GM04503 (cell line): ENCODE data around the gene DPP7.

ENCODE experiments used
- DNase-seq: peaks from one replicate; pipeline ENCODE4 v3.0.0-alpha.2; 2012; ENCODE audit warnings: low read depth

Gene DPP7

DNA sequence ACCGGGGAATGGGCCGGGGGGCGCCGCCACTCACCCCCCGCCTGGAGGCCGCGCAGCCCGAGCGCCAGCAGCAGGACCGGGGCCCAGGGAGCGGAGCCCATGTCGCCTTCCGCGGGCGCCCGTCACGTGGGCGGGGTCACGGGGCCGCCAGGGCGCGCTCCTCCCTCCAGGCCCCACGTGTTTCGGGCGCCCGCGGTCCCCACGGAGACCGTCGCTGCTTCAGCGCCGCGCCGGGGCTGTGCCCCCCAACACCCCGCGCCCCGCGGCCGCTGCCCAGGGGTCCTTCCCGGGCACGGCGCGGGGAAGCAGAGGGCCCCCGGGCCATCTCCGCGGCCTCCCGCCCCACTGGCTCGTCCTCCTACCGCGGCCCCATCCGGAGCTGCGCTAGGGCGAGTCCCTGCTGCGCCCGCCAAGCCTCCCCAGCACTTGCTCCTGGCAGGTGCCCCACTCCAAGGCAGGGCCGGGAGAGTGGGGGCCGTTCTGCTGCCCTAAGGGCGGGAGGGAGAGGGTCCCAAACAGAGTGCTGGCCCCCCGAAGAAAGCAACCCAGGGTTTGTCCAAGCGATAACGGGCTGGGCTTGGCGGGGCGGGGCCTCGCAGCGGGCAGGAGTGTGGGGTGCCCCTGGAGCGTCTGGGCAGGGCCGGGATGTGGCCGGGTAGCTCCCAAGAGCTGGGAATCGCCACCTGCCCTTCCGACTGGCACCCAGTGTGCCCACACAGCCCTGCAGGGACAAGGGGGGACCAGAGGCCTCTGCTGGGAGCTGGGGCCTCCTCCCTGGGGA, at the start of gene DPP7:
DPP7 (minus strand) TSS at position 121 of the 781 bp plus-strand sequence; CDS start at position 101, 20 bp downstream.
- no peak for DNase-seq

DNA sequence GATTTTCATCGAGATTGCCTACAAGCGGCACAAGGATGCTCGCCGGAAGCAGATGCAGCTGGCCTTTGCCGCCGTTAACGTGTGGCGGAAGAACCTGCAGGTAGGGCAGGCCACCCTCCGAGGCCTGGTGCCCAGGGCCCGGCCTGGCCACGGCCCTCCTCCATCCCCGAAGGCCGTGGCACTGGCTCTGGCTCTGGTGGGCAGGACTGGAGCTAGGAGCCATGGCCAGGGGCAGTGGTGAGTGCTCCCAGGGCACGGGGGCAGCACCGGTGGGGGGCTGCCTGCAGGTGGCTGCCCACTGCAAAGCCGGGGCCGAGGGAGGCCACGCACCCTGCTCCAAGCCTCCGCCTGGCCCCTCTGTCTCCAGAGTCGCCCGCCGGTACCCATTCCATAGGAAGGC, 49.3 kb upstream of the DPP7 start:
- DNase-seq = no peak

DNA sequence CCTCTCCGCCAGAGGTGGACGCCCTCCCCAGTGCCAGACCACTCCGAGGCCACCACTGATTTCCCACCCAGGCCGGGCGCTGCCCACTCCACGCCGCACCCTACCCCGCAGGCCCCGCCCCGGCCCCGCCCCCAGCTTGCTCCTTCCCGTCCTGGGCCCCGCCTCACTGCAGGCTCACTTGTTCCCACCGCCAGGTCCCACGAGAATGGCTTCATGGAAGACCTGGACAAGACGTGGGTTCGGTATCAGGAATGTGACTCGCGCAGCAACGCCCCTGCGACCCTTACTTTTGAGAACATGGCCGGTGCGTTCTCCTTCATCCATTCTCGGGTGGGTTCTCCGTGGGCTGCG, 48.8 kb upstream of the DPP7 start:
- DNase-seq = no peak

DNA sequence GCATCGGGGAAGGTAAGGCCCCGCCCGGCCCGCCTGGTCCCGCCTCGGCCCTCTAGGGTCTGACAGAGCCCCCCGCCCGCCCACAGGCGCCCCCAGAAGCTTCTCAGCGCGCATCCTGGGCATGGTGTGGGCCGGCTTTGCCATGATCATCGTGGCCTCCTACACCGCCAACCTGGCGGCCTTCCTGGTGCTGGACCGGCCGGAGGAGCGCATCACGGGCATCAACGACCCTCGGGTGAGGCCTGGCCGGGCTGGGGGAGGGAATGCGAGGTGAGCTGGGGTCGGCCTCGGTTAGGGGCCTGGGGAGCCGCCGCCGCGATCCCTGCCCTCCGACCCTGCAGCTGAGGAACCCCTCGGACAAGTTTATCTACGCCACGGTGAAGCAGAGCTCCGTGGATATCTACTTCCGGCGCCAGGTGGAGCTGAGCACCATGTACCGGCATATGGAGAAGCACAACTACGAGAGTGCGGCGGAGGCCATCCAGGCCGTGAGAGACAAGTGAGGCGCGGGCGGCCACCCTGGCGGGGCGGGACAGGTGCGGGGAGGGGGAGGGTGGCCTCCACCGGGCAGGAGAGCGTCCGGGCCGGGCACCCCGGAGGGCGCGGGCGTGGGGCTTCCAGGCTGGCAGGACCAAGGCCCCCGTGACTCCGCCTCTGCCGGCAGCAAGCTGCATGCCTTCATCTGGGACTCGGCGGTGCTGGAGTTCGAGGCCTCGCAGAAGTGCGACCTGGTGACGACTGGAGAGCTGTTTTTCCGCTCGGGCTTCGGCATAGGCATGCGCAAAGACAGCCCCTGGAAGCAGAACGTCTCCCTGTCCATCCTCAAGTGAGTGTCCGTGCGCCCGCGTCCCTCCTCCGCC, 48.2 kb upstream of the DPP7 start:
- DNase-seq = no peak

GRCh38 chr9:137161558-137162486, 47.3 kb upstream of the DPP7 start:
- DNase-seq = no peak

DNA sequence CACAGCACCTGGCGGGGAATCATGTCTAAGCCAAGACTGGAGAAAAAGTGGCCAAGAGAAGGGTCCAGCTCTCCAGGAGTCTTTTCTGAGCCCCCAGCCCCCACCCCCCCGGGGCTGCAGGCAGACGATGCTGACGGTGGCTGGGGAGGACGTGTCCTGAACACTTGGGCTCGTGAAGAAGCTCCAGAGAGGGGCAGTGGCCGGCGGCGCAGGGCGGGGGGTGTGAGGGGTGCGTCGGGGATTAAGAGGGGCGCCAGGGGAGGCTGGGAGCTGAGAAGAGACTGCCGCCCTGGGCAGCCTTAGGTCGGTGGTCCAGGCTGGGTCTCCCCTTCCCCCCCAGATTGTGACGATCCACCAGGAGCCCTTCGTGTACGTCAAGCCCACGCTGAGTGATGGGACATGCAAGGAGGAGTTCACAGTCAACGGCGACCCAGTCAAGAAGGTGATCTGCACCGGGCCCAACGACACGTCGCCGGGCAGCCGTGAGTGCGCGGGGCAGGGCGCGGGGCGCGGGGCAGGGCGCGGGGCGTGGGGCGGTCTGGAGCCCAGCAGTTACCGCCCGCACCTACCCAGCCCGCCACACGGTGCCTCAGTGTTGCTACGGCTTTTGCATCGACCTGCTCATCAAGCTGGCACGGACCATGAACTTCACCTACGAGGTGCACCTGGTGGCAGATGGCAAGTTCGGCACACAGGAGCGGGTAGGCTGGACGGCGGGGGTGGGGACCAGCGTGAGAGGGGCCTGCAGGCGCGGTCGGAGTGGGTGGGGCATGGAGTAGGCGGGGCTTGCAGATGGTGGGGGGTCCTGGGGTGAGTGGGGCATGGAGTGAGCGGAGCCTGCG, 46.4 kb upstream of the DPP7 start:
- no peak for DNase-seq

- no peak for DNase-seq
Measured at GRCh38 chr9:137160054-137160425, 45.5 kb upstream of the DPP7 start.

- no peak for DNase-seq
Measured at GRCh38 chr9:137159105-137160053, 44.8 kb upstream of the DPP7 start.

DNA sequence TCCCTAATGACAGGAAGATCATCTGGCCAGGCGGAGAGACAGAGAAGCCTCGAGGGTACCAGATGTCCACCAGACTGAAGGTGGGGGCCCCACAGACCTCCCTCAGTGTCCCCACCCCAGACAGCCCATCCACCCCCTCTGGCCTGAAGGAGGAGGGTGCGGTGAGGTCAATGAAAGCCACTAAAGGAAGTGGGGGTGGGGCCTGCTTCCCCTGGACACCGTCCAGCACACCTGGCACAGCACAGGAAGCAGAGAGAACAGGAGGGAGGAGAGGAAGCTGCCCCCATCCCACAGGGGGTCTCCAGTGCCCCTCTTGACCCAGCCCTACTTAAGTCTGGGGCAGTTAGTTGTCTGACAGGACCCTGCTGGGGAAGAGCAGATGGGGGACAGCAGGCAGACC, 44.1 kb upstream of the DPP7 start:
- no peak for DNase-seq

DNA sequence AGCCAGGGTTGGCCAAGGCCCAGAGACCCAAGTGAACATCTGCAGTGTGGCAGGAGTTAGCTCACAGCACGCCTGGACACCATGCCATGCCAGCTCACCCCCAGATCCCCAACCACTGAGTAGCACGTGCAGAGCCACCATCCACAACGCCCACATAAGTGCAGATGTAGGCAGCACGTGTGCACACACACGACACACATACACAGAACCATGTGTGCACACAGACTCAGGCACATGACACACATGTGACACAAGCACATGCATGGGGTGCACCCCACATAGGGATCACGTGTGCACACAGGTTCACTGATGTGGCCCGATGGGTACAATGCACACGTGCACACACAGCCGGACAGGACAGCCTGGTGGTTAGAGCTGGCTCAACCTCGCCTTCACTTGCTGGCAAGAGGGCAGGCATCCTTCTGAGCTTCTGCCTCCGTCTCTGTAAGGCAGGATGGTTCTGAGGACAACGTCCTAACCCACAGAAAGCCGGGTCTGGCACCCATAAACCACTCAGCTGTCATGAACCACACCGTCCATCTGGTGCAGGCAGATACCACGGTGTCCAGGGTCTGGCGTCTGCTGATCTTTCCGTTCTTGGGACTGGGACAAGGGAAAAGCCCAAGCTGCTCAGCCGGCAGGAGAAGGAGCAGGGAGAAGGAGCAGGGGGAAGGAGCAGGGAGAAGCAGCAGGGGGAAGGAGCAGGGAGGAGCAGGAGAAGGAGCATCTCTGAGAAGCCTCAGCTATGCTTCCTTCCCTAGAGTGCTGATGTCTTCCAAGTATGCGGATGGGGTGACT, 43.3 kb upstream of the DPP7 start:
- no peak for DNase-seq

GRCh38 chr9:137156567-137157375, 42.2 kb upstream of the DPP7 start:
- DNase-seq = no peak

GRCh38 chr9:137152844-137153405, 38.4 kb upstream of the DPP7 start:
- DNase-seq = no peak

- DNase-seq = no peak
Measured at GRCh38 chr9:137150617-137151457, 36.3 kb upstream of the DPP7 start.

GRCh38 chr9:137149942-137150616, 35.5 kb upstream of the DPP7 start:
- no peak for DNase-seq

- DNase-seq = no peak
Measured at GRCh38 chr9:137149363-137149762, 34.8 kb upstream of the DPP7 start.

DNA sequence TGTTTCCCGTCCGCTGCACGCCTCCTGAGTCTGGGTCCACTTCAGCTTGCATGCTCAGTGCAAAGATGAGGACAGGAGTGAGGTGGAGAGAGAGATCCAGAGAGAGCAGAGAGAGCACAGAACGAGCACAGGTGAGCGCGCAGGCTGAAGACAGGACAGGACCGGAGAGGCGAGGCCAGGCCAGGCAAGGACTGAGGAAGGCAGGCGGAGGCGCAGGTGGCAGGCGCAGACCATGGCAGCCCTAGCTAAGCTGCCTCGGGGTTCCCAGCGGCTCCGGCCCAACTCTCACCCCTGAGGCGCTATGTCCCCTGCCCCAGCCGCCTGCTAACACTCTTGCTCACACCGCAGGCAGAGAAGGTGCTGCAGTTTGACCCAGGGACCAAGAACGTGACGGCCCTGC, 34.1 kb upstream of the DPP7 start:
- DNase-seq = no peak

GRCh38 chr9:137148242-137148641, 33.7 kb upstream of the DPP7 start:
- no peak for DNase-seq
